Hematopoietic multipotent progenitor cell (in vitro differentiated cells): ENCODE measurements around the gene IL1RL1. TPM values are rescaled to one million over a fixed set of nuclear protein-coding genes. Genes with fewer than 3 reads are reported as not detected.
"Not testable (repeated sequence)": the region's sequence is repeated elsewhere in the genome, so short reads cannot be mapped to it uniquely, and the experiment has no call there.

Experiments used
- DNase-seq, 3 donors: peaks; one replicate each; pipeline ENCODE4 v3.0.0-alpha.2; 2011 to 2015; ENCODE audit warnings: low read depth in 2 of 3, low spot score in 2 of 3
- total RNA-seq: library from RNA; depleted of rRNA; stranded (reverse); fragments of >200 nt; gene quantifications from one replicate; pipeline ENCODE4 v1.2.3, GENCODE V29; 2012

IL1RL1 gene
- total RNA-seq, 1 donor: 1.6 TPM

DNA sequence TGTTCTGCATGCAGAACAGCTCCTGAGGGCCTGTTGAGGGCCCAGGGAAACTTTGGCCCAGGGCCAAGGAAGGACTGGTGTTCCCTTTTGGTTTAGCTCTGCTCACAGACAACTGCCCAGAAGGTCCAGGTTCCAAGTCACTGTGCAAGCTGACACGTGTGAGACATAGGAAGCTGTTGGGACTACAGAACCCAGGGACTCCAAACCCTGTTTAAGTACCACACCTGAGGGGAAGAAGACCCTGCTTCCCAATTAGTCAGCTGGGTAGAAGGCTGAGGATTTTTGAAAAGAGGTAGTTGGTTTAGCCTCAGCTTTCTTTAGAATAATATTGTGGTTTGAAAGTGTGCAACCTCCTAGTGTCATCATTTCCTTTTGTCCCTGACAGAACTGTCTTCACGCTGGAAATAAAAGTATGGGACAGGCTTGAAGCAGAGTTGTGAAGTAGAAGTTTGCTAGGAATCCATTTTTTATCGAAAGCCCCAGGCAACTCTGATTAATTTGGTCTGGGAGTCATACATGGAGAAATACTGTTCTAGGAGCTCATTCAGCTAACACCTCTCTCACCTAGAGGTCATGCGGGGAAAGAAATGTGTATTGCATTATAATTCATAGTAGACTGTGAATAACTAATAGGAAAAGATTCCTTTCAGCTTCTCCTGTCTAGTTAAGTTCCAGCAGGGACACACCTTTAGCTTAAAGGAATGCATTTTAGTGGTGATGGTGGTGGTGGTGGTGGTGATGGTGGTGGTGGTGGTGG lies 19.9 kb upstream of the IL1RL1 start:
- peak in 1 of 3 donors; percentile 28 for DNase-seq

GRCh38 chr2:102294802-102295489 lies 16.4 kb upstream of the IL1RL1 start:
- no peak for DNase-seq

- peak in 1 of 3 donors; percentile 34 for DNase-seq
Measured at GRCh38 chr2:102295566-102295965, 15.8 kb upstream of the IL1RL1 start.

DNA sequence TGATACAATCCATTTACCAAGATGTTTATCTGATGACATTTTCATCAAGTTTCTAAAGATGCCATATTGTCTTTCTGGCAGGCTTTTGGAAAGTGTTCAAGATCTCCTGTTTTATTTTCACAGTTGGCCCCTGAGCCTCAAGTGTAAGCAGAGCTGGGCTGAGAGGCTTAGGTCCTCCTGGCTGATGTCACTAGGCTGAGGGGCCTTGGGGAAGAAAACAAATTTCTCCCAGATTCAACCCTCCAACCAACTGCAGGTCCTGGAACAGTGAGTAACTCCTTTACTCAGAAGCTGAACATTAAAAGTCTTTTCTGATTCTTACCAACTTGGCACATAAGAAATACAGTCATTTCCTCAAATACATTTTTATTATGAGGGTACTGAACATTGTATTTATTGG lies 14.9 kb upstream of the IL1RL1 start:
- DNase-seq: no peak

GRCh38 chr2:102297891-102298290 lies 13.5 kb upstream of the IL1RL1 start:
- no peak for DNase-seq

DNA sequence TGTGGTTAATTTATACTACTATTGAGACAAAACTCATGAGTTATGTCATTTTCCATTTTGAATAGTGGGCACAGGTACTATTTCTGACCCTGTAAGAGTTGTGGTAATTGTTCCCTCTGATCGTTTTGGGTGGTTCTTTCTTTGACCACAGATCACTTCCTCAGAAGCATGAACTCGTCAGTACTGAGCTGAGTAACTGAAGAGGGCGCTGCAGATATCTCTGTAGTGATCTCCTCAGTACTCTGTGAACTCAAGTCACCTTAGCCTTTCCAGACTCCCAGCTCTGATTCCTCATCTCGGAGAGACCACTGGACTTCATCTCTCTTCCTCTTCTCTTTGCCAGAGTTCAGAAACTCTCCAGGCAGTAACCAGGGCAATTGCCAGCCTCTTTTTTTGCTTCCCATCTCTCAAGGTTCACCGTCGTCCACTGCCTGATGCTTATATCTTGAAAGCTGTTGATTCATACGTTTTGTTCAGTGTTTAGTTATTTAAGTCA lies 9.4 kb upstream of the IL1RL1 start:
- DNase-seq: peak in 2 of 3 donors; percentile 60 to 69

GRCh38 chr2:102302458-102302857 lies 8.9 kb upstream of the IL1RL1 start:
- DNase-seq: no peak

- DNase-seq: no peak
Measured at GRCh38 chr2:102303589-102303988, 7.8 kb upstream of the IL1RL1 start.

DNA sequence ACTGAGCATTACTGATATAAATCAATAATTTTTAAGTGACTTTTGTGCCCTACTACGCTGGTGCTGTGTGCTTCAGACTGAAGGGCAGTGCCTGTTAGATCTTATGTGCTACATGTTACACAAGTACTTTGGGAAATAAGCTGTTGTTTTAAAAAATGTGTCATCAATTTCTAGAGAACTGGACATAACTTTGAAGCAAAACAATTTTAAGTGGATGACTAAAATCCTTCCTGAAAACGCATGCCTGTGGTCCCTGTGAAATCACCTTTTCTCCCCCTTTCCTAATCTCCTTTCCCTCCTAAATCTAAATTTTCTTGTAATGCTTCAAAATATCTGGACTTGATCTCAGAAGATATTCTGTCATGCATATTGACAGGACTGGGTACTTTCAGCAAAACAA lies 7.1 kb upstream of the IL1RL1 start:
- DNase-seq: no peak

GRCh38 chr2:102304711-102305611 lies 6.4 kb upstream of the IL1RL1 start:
- peak in 1 of 3 donors; percentile 48 for DNase-seq

GRCh38 chr2:102306125-102306524 lies 5.2 kb upstream of the IL1RL1 start:
- DNase-seq: no peak

- DNase-seq: no peak
Measured at GRCh38 chr2:102313025-102313424, 1.7 kb downstream of the IL1RL1 start.

- no peak for DNase-seq
Measured at GRCh38 chr2:102313471-102313870, 2.1 kb downstream of the IL1RL1 start.

GRCh38 chr2:102313950-102314349 lies 2.6 kb downstream of the IL1RL1 start:
- no peak for DNase-seq

- DNase-seq: no peak
Measured at GRCh38 chr2:102315921-102316320, 4.6 kb downstream of the IL1RL1 start.

DNA sequence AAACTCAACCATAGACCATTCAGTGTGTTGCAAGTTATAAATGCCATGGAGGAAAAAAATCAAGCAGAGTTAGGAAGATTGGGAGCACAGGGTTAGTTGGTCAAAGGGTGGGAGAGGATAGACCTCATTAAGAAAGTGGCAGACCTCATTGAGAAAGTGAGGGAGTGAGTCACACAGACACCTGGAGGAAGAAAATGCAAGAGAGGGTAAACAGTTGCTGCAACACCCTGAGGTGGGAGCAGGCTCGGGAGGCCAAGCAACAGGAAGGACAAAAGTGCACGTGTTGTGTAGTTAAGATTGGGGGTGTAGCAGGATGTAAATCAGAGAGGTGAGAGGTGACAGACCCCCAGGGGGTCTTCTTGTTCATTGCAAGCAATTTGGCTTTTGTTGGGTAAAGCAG lies 6.4 kb downstream of the IL1RL1 start:
- no peak for DNase-seq

- DNase-seq: no peak
Measured at GRCh38 chr2:102318437-102318836, 7.1 kb downstream of the IL1RL1 start.

- peak in 1 of 3 donors; percentile 36 for DNase-seq
Measured at GRCh38 chr2:102321941-102322719, 10.8 kb downstream of the IL1RL1 start.

GRCh38 chr2:102324914-102325313 lies 13.6 kb downstream of the IL1RL1 start:
- DNase-seq: not testable (repeated sequence)

- DNase-seq: no peak
Measured at GRCh38 chr2:102331311-102331980, 20.1 kb downstream of the IL1RL1 start.
